CD4-positive, alpha-beta memory T cell (primary cell): Measurements from ENCODE around the gene ACLY. TPM values are rescaled to one million over a fixed set of nuclear protein-coding genes. Genes with fewer than 3 reads are reported as not detected.

Experiments
- CTCF ChIA-PET: fragments of 350-600 bp; sonication (Branson Sonifier 250); formaldehyde crosslinking; loops from one replicate; lab custom pipeline; 2021; ENCODE audit warnings: inconsistent platforms; ENCODE audit not compliant: partially characterized antibody; lab: Charles Lee
- POLR2A ChIA-PET: fragments of 350-600 bp; sonication (Branson Sonifier 250); formaldehyde crosslinking; loops from one replicate; lab custom pipeline; 2021; ENCODE audit not compliant: partially characterized antibody; lab: Charles Lee
- DNase-seq, 5 donors: peaks; one replicate each; pipeline versions ENCODE4 v3.0.0 to v3.0.0-alpha.2; 2020 to 2022; ENCODE audit warnings: mixed read lengths in 1 of 5
- H3K27ac ChIP-seq: one replicate; pipeline ENCODE4 v1.7.0; 2013; ENCODE audit warnings: low read depth, low read length
- H3K27me3 ChIP-seq: 2 replicates; pipeline ENCODE4 v1.7.0; 2013; ENCODE audit warnings: mild to moderate bottlenecking, low read length, moderate library complexity; ENCODE audit not compliant: insufficient read depth
- H3K36me3 ChIP-seq: 2 replicates; pipeline ENCODE4 v1.7.0; 2013; ENCODE audit warnings: mild to moderate bottlenecking, low read length, moderate library complexity; ENCODE audit not compliant: insufficient read depth
- H3K4me1 ChIP-seq: 2 replicates; pipeline ENCODE4 v1.7.0; 2013; ENCODE audit warnings: mild to moderate bottlenecking, low read length, moderate library complexity; ENCODE audit not compliant: insufficient read depth
- H3K4me3 ChIP-seq, 2 donors: one replicate each; pipeline ENCODE4 v1.7.0; 2013; ENCODE audit warnings: low read length in 2 of 2, mild to moderate bottlenecking in 1 of 2
- H3K9me3 ChIP-seq, 2 donors: one replicate each; pipeline ENCODE4 v1.7.0; 2013; ENCODE audit warnings: low read length in 2 of 2, control low read depth in 1 of 2; ENCODE audit not compliant: control insufficient read depth in 1 of 2
- H3K27ac Mint-ChIP-seq, 7 donors: one replicate each; pipeline ENCODE4 v1.8.0; 2020 to 2021; ENCODE audit warnings: mixed read lengths in 7 of 7, mild to moderate bottlenecking in 6 of 7, inconsistent platforms in 3 of 7, moderate library complexity in 3 of 7
- H3K27me3 Mint-ChIP-seq, 2 donors: one replicate each; pipeline ENCODE4 v1.8.0; 2020 to 2021; ENCODE audit warnings: mixed read lengths in 2 of 2
- H3K36me3 Mint-ChIP-seq, 2 donors: one replicate each; pipeline ENCODE4 v1.8.0; 2020 to 2021; ENCODE audit warnings: mixed read lengths in 2 of 2, inconsistent platforms in 1 of 2, mild to moderate bottlenecking in 1 of 2
- H3K4me1 Mint-ChIP-seq, 4 donors: one replicate each; pipeline ENCODE4 v1.8.0; 2020 to 2021; ENCODE audit warnings: mixed read lengths in 4 of 4, mild to moderate bottlenecking in 1 of 4
- H3K4me3 Mint-ChIP-seq, 8 donors: one replicate each; pipeline ENCODE4 v1.8.0; 2020 to 2021; ENCODE audit warnings: mixed read lengths in 8 of 8, mild to moderate bottlenecking in 7 of 8, moderate library complexity in 6 of 8, inconsistent platforms in 3 of 8
- H3K9me3 Mint-ChIP-seq, 8 donors: one replicate each; pipeline ENCODE4 v1.8.0; 2020 to 2021; ENCODE audit warnings: mixed read lengths in 8 of 8, mild to moderate bottlenecking in 5 of 8, inconsistent platforms in 3 of 8, moderate library complexity in 1 of 8
- intact Hi-C: fragments of 100-400 bp; cut with micrococcal nuclease; formaldehyde crosslinking; loops from one replicate; pipeline ENCODE4 v1.15.1; 2023
- polyA plus RNA-seq, 2 donors: library from polyadenylated mRNA; unstranded; fragments of 300-500 nt; fragmentation: Illumina TruSeq; gene quantifications; one replicate each; pipeline ENCODE4 v1.2.3, GENCODE V29; 2021
- total RNA-seq, 2 experiments: library from RNA; stranded (reverse); gene quantifications; one replicate each; pipeline ENCODE4 v1.2.3, GENCODE V29; 2021

The ACLY gene
- total and polyA plus RNA-seq, 4 experiments from 2014 or later, result 58.7 to 88.5 (median 78.3) TPM

DNA sequence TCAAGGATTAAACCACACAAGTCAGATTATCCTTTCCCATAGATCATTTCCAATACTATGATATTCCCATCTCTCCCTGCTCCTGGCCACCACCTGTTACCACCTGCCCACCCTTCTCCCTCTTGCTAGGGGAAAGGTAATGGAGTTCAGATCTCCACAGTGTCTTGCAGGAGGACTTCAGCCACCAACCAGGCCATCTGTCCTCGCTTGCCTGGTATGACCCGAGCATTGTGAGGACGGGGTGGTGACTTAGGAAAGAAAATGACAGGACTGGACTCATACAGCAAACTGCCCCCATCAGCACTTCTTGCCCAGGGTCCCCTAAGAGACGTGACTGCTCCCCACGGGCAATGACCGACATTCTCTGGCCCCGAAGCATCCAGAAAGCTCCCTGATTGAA, 95.2 kb downstream of the ACLY start:
- no peaks in the 10 kb centered on the region for H3K4me1 Mint-ChIP-seq
- H3K36me3 Mint-ChIP-seq, result peaks cover 1 to 11% of the 10 kb centered on the region in 2 donors
- Histone ChIP-seq H3K9me3 (no peaks in the 10 kb centered on the region), H3K27ac (no peak overlapping the region), H3K36me3 (peaks cover 7% of the 10 kb centered on the region), H3K27me3 (no peaks in the 10 kb centered on the region), H3K4me3 (no peak overlapping the region), H3K4me1 (no peaks in the 10 kb centered on the region)
- POLR2A ChIA-PET, result no interaction called here
- CTCF ChIA-PET, result interaction anchor here (2.0 kb wide), 1 partner anchor 12 kb away, joined by 7 read pairs; the partner anchor contains the start of gene P3H4
- no peaks in the 10 kb centered on the region for H3K9me3 Mint-ChIP-seq
- H3K27ac Mint-ChIP-seq, result no peak overlapping the region
- DNase-seq, result no peak
- intact Hi-C loops, result no loop called here
- H3K27me3 Mint-ChIP-seq, result no peaks in the 10 kb centered on the region
- H3K4me3 Mint-ChIP-seq, result no peak overlapping the region

GRCh38 chr17:41823141-41823524, 95.6 kb downstream of the ACLY start:
- H3K27me3 Mint-ChIP-seq, result no peaks in the 10 kb centered on the region
- Histone ChIP-seq H3K9me3 (no peaks in the 10 kb centered on the region), H3K27me3 (no peaks in the 10 kb centered on the region), H3K27ac (no peak overlapping the region), H3K4me1 (no peaks in the 10 kb centered on the region), H3K36me3 (peaks cover 7% of the 10 kb centered on the region), H3K4me3 (no peak overlapping the region)
- no peaks in the 10 kb centered on the region for H3K9me3 Mint-ChIP-seq
- H3K4me3 Mint-ChIP-seq, result no peak overlapping the region
- intact Hi-C loops, result no loop called here
- ChIA-PET CTCF (interaction anchor here (0.6 to 2.0 kb wide), 2 partner anchors 12 to 507 kb away, joined by 4 to 7 read pairs; partner anchors contain the start of gene P3H4), POLR2A (no interaction called here)
- H3K36me3 Mint-ChIP-seq, result peaks cover 0 to 11% of the 10 kb centered on the region in 2 donors
- H3K27ac Mint-ChIP-seq, result no peak overlapping the region
- H3K4me1 Mint-ChIP-seq, result no peaks in the 10 kb centered on the region
- no peak for DNase-seq

DNA sequence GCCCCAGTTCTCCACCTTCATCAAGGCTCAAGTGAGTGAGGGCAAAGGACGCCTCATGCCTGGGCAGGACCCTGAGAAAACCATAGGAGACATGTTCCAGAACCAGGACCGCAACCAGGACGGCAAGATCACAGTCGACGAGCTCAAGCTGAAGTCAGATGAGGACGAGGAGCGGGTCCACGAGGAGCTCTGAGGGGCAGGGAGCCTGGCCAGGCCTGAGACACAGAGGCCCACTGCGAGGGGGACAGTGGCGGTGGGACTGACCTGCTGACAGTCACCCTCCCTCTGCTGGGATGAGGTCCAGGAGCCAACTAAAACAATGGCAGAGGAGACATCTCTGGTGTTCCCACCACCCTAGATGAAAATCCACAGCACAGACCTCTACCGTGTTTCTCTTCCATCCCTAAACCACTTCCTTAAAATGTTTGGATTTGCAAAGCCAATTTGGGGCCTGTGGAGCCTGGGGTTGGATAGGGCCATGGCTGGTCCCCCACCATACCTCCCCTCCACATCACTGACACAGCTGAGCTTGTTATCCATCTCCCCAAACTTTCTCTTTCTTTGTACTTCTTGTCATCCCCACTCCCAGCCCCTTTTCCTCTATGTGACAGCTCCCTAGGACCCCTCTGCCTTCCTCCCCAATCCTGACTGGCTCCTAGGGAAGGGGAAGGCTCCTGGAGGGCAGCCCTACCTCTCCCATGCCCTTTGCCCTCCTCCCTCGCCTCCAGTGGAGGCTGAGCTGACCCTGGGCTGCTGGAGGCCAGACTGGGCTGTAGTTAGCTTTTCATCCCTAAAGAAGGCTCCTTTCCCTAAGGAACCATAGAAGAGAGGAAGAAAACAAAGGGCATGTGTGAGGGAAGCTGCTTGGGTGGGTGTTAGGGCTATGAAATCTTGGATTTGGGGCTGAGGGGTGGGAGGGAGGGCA, 96.3 kb downstream of the ACLY start:
- Histone ChIP-seq H3K27ac (no peak overlapping the region), H3K4me1 (no peaks in the 10 kb centered on the region), H3K27me3 (no peaks in the 10 kb centered on the region), H3K36me3 (peaks cover 2% of the 10 kb centered on the region), H3K9me3 (no peaks in the 10 kb centered on the region), H3K4me3 (no peak overlapping the region)
- POLR2A ChIA-PET, result interaction anchor here (0.8 kb wide), 1 partner anchor 10 kb away, joined by 3 read pairs; the partner anchor contains the start of gene FKBP10
- CTCF ChIA-PET, result interaction anchor here (0.6 to 2.0 kb wide), 2 partner anchors 11 to 508 kb away, joined by 4 to 7 read pairs; partner anchors contain the start of gene P3H4
- H3K27ac Mint-ChIP-seq, result no peak overlapping the region
- no peaks in the 10 kb centered on the region for H3K9me3 Mint-ChIP-seq
- no peaks in the 10 kb centered on the region for H3K4me1 Mint-ChIP-seq
- no peak overlapping the region for H3K4me3 Mint-ChIP-seq
- intact Hi-C loops, result no loop called here
- peaks cover 0 to 4% of the 10 kb centered on the region in 2 donors for H3K36me3 Mint-ChIP-seq
- no peak for DNase-seq
- no peaks in the 10 kb centered on the region for H3K27me3 Mint-ChIP-seq

DNA sequence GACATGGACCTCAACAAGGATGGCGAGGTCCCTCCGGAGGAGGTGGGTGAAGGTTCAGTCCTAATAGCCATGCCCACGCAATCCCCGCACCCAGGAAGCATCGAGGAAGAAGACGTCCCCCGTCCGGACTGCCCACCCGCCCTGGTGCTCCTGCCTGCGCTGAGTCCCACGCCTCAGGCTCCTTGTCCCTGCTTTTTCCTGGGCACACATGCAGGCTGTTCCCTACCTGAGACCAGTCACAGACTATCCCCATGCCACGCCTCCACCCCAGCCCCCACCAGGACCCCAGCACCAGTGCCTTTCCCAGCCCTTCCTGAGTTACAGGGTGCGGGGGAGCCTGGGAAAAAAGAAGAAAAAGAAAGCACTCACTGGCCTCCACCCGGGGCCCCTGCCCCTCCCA, 97.0 kb downstream of the ACLY start:
- Histone ChIP-seq H3K9me3 (no peaks in the 10 kb centered on the region), H3K27me3 (no peaks in the 10 kb centered on the region), H3K4me1 (no peaks in the 10 kb centered on the region), H3K36me3 (no peaks in the 10 kb centered on the region), H3K27ac (no peak overlapping the region), H3K4me3 (no peak overlapping the region)
- DNase-seq, result no peak
- intact Hi-C loops, result no loop called here
- H3K36me3 Mint-ChIP-seq, result peaks cover 0 to 4% of the 10 kb centered on the region in 2 donors
- POLR2A ChIA-PET, result no interaction called here
- H3K9me3 Mint-ChIP-seq, result no peaks in the 10 kb centered on the region
- no peaks in the 10 kb centered on the region for H3K4me1 Mint-ChIP-seq
- CTCF ChIA-PET, result no interaction called here
- no peak overlapping the region for H3K27ac Mint-ChIP-seq
- no peaks in the 10 kb centered on the region for H3K27me3 Mint-ChIP-seq
- no peak overlapping the region for H3K4me3 Mint-ChIP-seq

DNA sequence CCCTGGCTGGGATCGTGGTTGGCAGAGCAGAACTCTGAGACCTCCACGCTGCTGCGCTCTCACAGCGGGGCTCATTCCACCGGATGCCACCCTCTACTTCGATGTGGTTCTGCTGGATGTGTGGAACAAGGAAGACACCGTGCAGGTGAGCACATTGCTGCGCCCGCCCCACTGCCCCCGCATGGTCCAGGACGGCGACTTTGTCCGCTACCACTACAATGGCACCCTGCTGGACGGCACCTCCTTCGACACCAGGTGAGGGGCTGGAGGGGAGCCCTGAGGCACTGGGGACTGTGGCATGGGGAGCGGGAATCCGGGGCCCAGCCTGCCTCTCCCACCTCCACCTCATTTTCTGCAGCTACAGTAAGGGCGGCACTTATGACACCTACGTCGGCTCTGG, 100.7 kb downstream of the ACLY start:
- intact Hi-C loops, result no loop called here
- Mint-ChIP-seq H3K4me1 (peaks cover 0 to 5% (median 2%) of the 10 kb centered on the region in 4 donors), H3K36me3 (no peaks in the 10 kb centered on the region), H3K9me3 (no peaks in the 10 kb centered on the region), H3K27ac (no peak overlapping the region), H3K27me3 (no peaks in the 10 kb centered on the region), H3K4me3 (no peak overlapping the region)
- Histone ChIP-seq H3K27me3 (no peaks in the 10 kb centered on the region), H3K4me1 (no peaks in the 10 kb centered on the region), H3K9me3 (no peaks in the 10 kb centered on the region), H3K27ac (no peak overlapping the region), H3K4me3 (no peak overlapping the region), H3K36me3 (no peaks in the 10 kb centered on the region)
- ChIA-PET CTCF (no interaction called here), POLR2A (no interaction called here)
- no peak for DNase-seq

Other genes starting within 250 kb of the ACLY start
- gene EIF1, start 230.1 kb downstream of the ACLY start, total RNA-seq, result 100 to 1,000 TPM; 776 to 839 TPM
- 1,000 to 10,000 TPM; 1,081 to 1,611 TPM for gene EIF1, start 230.1 kb downstream of the ACLY start, polyA plus RNA-seq
- gene GAST, start 206.6 kb downstream of the ACLY start, total RNA-seq, result not detected
- gene GAST, start 206.6 kb downstream of the ACLY start, polyA plus RNA-seq, result not detected
- gene HAP1, start 184.3 kb downstream of the ACLY start, total RNA-seq, result under 1 TPM; 0.29 to 0.33 TPM
- not detected for gene HAP1, start 184.3 kb downstream of the ACLY start, polyA plus RNA-seq
- gene JUP, start 132.2 kb downstream of the ACLY start, total RNA-seq, result under 1 TPM in 1 of 2 experiments, not detected in 1; 0.15 TPM
- gene JUP, start 132.2 kb downstream of the ACLY start, polyA plus RNA-seq, result under 1 TPM in 1 of 2 donors, not detected in 1; 0.69 TPM
- gene P3H4, start 107.0 kb downstream of the ACLY start, total RNA-seq, result 1 to 10 TPM; 5.9 to 6.8 TPM
- 1 to 10 TPM; 1.4 to 4.2 TPM for gene P3H4, start 107.0 kb downstream of the ACLY start, polyA plus RNA-seq
- gene FKBP10, start 105.9 kb downstream of the ACLY start, total RNA-seq, result not detected
- gene FKBP10, start 105.9 kb downstream of the ACLY start, polyA plus RNA-seq, result not detected
- 10 to 100 TPM; 20.9 to 22.3 TPM for gene NT5C3B, start 82.7 kb downstream of the ACLY start, total RNA-seq
- gene NT5C3B, start 82.7 kb downstream of the ACLY start, polyA plus RNA-seq, result 10 to 100 TPM; 41.5 to 42.1 TPM
- gene KLHL10, start 81.1 kb downstream of the ACLY start, total RNA-seq, result not detected
- gene KLHL10, start 81.1 kb downstream of the ACLY start, polyA plus RNA-seq, result not detected
- gene KLHL11, start 53.5 kb downstream of the ACLY start, total RNA-seq, result 10 to 100 TPM; 20.6 to 20.8 TPM
- gene KLHL11, start 53.5 kb downstream of the ACLY start, polyA plus RNA-seq, result 1 to 10 TPM; 1.0 to 7.6 TPM
- gene ODAD4, start 11.7 kb upstream of the ACLY start, total RNA-seq, result under 1 TPM in 1 of 2 experiments, not detected in 1; 0.20 TPM
- under 1 TPM in 1 of 2 donors, not detected in 1; 0.11 TPM for gene ODAD4, start 11.7 kb upstream of the ACLY start, polyA plus RNA-seq
- gene CNP, start 47.8 kb upstream of the ACLY start, total RNA-seq, result 10 to 100 TPM; 31.0 to 36.9 TPM
- gene CNP, start 47.8 kb upstream of the ACLY start, polyA plus RNA-seq, result 10 to 100 TPM; 23.6 to 35.7 TPM
- 100 to 1,000 TPM; 106 to 112 TPM for gene DNAJC7, start 98.5 kb upstream of the ACLY start, total RNA-seq
- gene DNAJC7, start 98.5 kb upstream of the ACLY start, polyA plus RNA-seq, result 10 to 100 TPM; 45.2 to 67.2 TPM
- gene NKIRAS2, start 101.1 kb upstream of the ACLY start, total RNA-seq, result 10 to 100 TPM; 19.7 TPM
- gene NKIRAS2, start 101.1 kb upstream of the ACLY start, polyA plus RNA-seq, result 10 to 100 TPM; 22.0 to 28.8 TPM
- under 1 TPM; 0.76 to 0.97 TPM for gene C17orf113, start 131.7 kb upstream of the ACLY start, total RNA-seq
- gene C17orf113, start 131.7 kb upstream of the ACLY start, polyA plus RNA-seq, result under 1 TPM; 0.39 to 0.53 TPM
- under 1 TPM in 1 of 2 experiments, not detected in 1; 0.36 TPM for gene ZNF385C, start 179.5 kb upstream of the ACLY start, total RNA-seq
- gene ZNF385C, start 179.5 kb upstream of the ACLY start, polyA plus RNA-seq, result not detected
- 10 to 100 TPM; 41.8 to 43.3 TPM for gene DHX58, start 193.8 kb upstream of the ACLY start, total RNA-seq
- 10 to 100 TPM; 11.9 to 19.3 TPM for gene DHX58, start 193.8 kb upstream of the ACLY start, polyA plus RNA-seq
- gene KAT2A, start 202.4 kb upstream of the ACLY start, total RNA-seq, result 10 to 100 TPM; 38.5 to 39.9 TPM
- gene KAT2A, start 202.4 kb upstream of the ACLY start, polyA plus RNA-seq, result 1 to 10 TPM; 5.9 to 7.3 TPM
- gene HSPB9, start 203.9 kb upstream of the ACLY start, total RNA-seq, result not detected
- gene HSPB9, start 203.9 kb upstream of the ACLY start, polyA plus RNA-seq, result not detected
- gene RAB5C, start 236.0 kb upstream of the ACLY start, total RNA-seq, result 10 to 100 TPM; 77.7 to 80.6 TPM
- 10 to 100 TPM; 63.4 to 73.1 TPM for gene RAB5C, start 236.0 kb upstream of the ACLY start, polyA plus RNA-seq